Fibroblast of villous mesenchyme (primary cell): ENCODE measurements around the gene GBA2. TPM values are rescaled to one million over a fixed set of nuclear protein-coding genes. Genes with fewer than 3 reads are reported as not detected.

Experiments used
- DNase-seq: peaks from one replicate; pipeline ENCODE4 v3.0.0-alpha.2; 2010; ENCODE audit warnings: low read depth
- H3K4me3 ChIP-seq: 2 replicates; pipeline ENCODE4 v1.5.1; 2011; ENCODE audit warnings: low read depth, mild to moderate bottlenecking, low read length
- total RNA-seq: library from RNA; depleted of rRNA; stranded (reverse); fragments of >200 nt; gene quantifications from 2 replicates; pipeline ENCODE4 v1.2.3, GENCODE V29; 2012
- TF ChIP-seq, protein P1 (sequence below): IDR thresholded peaks from 2 replicates; pipeline ENCODE4 v1.5.1; 2012; ENCODE audit warnings: low read depth, mild to moderate bottlenecking, low read length; ENCODE audit not compliant: insufficient read depth

The GBA2 gene
- total RNA-seq, 1 donor, result 38.4 TPM

- TF ChIP-seq, protein P1, sequence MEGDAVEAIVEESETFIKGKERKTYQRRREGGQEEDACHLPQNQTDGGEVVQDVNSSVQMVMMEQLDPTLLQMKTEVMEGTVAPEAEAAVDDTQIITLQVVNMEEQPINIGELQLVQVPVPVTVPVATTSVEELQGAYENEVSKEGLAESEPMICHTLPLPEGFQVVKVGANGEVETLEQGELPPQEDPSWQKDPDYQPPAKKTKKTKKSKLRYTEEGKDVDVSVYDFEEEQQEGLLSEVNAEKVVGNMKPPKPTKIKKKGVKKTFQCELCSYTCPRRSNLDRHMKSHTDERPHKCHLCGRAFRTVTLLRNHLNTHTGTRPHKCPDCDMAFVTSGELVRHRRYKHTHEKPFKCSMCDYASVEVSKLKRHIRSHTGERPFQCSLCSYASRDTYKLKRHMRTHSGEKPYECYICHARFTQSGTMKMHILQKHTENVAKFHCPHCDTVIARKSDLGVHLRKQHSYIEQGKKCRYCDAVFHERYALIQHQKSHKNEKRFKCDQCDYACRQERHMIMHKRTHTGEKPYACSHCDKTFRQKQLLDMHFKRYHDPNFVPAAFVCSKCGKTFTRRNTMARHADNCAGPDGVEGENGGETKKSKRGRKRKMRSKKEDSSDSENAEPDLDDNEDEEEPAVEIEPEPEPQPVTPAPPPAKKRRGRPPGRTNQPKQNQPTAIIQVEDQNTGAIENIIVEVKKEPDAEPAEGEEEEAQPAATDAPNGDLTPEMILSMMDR, result peak; percentile 95
- DNase-seq, result peak; percentile 83
- H3K4me3 ChIP-seq, result no peak overlapping the region
These were observed 12.8 kb downstream of the GBA2 start for GRCh38 chr9:35736201-35736633.

DNA sequence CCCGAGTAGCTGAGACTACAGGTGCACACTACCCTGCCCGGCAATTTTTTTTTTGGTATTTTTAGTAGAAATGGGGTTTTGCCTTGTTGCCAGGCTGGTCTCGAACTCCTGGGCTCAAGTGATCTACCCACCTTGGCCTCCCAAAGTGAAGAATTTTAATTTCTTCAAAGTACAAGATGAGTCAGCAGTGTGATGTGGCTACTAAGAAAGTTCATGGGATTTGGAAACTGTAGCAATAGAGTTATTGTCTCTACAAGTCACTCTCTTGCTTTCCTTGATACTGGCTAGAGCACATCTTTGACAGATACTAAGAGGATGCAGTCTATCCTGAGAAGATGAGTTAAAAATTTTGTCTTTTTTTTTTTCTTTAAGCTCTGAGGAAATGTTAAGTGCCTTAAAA, 14.9 kb downstream of the GBA2 start:
- no peak for DNase-seq
- no peak overlapping the region for H3K4me3 ChIP-seq

GRCh38 chr9:35732800-35733541, 16.1 kb downstream of the GBA2 start:
- H3K4me3 ChIP-seq, result peak overlapping the region; percentile 88
- peak; percentile 52 for DNase-seq
- TF ChIP-seq, protein P1, result no peak

More for the DNA sequence above, 14.9 kb downstream of the GBA2 start:
- TF ChIP-seq, protein P1, result no peak

DNA sequence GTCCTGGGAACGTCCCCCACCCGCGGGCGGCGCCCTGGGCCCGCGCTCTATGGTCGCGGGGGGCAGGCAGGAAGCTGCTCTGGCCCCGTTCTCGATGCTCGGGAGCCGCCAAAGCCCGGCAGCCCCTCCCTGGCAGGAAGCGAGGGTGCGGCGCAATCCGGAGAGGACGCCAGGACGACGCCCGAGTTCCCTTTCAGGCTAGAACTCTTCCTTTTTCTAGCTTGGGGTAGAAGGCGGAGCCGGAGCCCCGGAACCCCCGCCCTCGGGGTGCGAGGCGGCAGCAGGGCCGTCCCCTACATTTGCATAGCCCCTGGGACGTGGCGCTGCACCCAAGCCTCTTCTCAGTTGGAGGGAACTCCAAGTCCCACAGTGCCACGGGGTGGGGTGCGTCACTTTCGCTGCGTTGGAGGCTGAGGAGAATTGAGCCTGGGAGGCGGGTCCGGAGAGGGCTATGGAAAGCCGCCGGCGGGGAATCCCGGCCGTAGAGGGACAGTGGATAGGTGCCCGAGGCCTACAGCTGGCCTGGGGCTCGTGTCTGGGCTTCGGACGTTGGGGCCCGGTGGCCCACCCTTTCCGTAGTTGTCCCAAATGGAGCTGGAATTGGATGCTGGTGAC, 16.7 kb downstream of the GBA2 start, which contains the start of the genes CREB3 and TLN1:
Gene CREB3, plus strand, starts transcription at position 482 of the 615 bp plus-strand sequence. Its CDS starts 107 bp downstream, at position 589.
Gene TLN1, minus strand, starts transcription at position 11 of the 615 bp plus-strand sequence. CDS start 6,501 bp downstream, outside the sequence.
- DNase-seq, result peak; percentile 100
- TF ChIP-seq, protein P1, result no peak
- H3K4me3 ChIP-seq, result peak within 1 kb of the TSS; percentile 88

DNA sequence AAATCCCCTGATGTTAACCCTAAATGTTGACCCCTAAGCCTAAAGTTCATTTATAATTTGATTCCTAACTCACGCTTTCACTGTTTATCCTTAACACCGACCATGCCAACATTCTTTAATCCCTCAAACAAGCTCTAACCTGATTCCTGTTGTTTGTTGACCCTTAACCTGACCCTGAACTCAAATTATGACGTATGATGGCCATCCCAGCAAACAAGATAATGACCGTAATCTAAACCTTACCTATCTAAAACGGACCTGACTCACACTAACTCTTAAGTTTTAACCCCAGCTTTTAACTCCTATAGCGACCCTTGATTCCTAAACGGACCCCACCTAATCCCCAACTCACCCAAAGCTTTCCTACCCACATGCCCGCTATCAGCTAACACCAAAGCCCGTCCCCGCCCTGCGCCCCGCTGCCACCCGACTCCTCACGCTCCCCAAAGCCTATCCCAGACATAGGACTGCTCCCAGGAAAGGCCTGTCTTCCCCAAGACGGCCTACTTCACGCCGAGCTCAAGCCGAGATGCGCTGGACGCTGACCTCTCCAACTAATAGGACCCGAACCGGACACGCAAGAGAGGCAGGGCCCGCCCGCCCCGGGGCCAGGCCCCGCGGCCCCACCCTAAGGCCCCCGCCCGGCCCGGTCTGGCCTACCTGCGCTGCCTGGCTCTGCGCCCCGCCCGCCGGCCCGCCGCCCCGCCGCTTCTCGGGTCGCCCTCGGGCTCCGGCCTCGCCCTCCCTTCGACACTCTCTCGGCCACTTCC, 17.4 kb downstream of the GBA2 start:
- DNase-seq, result peak; percentile 43
- TF ChIP-seq, protein P1, result no peak
- peak overlapping the region; percentile 88 for H3K4me3 ChIP-seq

GRCh38 chr9:35730486-35730854, 18.6 kb downstream of the GBA2 start:
- peak overlapping the region; percentile 88 for H3K4me3 ChIP-seq
- no peak for DNase-seq
- TF ChIP-seq, protein P1, result no peak
